GM12878 (cell line): ENCODE results near the gene KLF6. TPM values are rescaled to one million over a fixed set of nuclear protein-coding genes. Genes with fewer than 3 reads are reported as not detected.

Source experiments
- CEBPZ ChIP-seq: fragments of 150-350 bp; IDR thresholded peaks from 2 replicates; pipeline ENCODE4 v1.6.1; 2016; ENCODE audit warnings: low read depth, low read length
- CUX1 ChIP-seq: IDR thresholded peaks from 2 replicates; pipeline ENCODE4 v1.6.1; 2012; ENCODE audit warnings: improper control_type of control experiment, low read depth, low read length; ENCODE audit not compliant: insufficient replicate concordance
- DPF2 ChIP-seq: fragments of 450-650 bp; IDR thresholded peaks from 2 replicates; pipeline ENCODE4 v1.6.1; 2017; ENCODE audit warnings: mild to moderate bottlenecking
- HDGF ChIP-seq: fragments of 450-650 bp; IDR thresholded peaks from 2 replicates; pipeline ENCODE4 v1.6.1; 2016; ENCODE audit warnings: antibody characterized with exemption
- RELB ChIP-seq: fragments of 450-650 bp; IDR thresholded peaks from 2 replicates; pipeline ENCODE4 v1.6.1; 2017; ENCODE audit warnings: low read depth, mild to moderate bottlenecking, moderate library complexity
- YBX1 ChIP-seq: fragments of 450-650 bp; IDR thresholded peaks from 2 replicates; pipeline ENCODE4 v1.6.1; 2016; ENCODE audit warnings: antibody characterized with exemption
- polyA plus RNA-seq, 11 experiments: library from polyadenylated mRNA; depleted of rRNA in 4 of 11; unstranded in 6 of 11; stranded (reverse) in 5 of 11; fragments of >200 nt; fragmentation: Nextera tagmentation in 4 of 11; fragmentation: Illumina TruSeq in 1 of 11; extraction: Ambion mirVana in 4 of 11; extraction: Trizol in 1 of 11; gene quantifications; 1 replicate in 1 of 11; 2 replicates in 10 of 11; pipeline versions ENCODE4 v1.2.1 to v1.2.3, GENCODE V29; 2011 to 2016; ENCODE audit warnings: inconsistent platforms in 2 of 11, missing spikeins in 2 of 11, low read depth in 1 of 11
- total RNA-seq, 4 experiments: library from RNA; depleted of rRNA in 3 of 4; stranded (reverse); fragments of >200 nt in 3 of 4; fragmentation: Illumina TruSeq in 1 of 4; extraction: Trizol in 1 of 4; gene quantifications; 2 replicates each; pipeline versions ENCODE4 v1.2.1 to v1.2.3, GENCODE V29; 2013 to 2021
- TF ChIP-seq, protein P1 (sequence below): fragments of 450-650 bp; IDR thresholded peaks from 2 replicates; pipeline ENCODE4 v1.6.1; 2017; ENCODE audit warnings: mild to moderate bottlenecking
- TF ChIP-seq, protein P2 (sequence below): fragments of 450-650 bp; IDR thresholded peaks from 2 replicates; pipeline ENCODE4 v1.6.1; 2017; ENCODE audit warnings: mild to moderate bottlenecking, moderate library complexity

The KLF6 gene
- total and polyA plus RNA-seq, 10 of the 15 experiments (the other 5 are each of a cell fraction or from before 2014, with no cell fraction given), result 7.4 to 54.1 (median 23.5) TPM

- TF ChIP-seq YBX1, result no peak
- no peak for TF ChIP-seq HDGF
- TF ChIP-seq DPF2, result peak; percentile 68; the same call in 1 of the 2 replicates
- TF ChIP-seq, protein P1, sequence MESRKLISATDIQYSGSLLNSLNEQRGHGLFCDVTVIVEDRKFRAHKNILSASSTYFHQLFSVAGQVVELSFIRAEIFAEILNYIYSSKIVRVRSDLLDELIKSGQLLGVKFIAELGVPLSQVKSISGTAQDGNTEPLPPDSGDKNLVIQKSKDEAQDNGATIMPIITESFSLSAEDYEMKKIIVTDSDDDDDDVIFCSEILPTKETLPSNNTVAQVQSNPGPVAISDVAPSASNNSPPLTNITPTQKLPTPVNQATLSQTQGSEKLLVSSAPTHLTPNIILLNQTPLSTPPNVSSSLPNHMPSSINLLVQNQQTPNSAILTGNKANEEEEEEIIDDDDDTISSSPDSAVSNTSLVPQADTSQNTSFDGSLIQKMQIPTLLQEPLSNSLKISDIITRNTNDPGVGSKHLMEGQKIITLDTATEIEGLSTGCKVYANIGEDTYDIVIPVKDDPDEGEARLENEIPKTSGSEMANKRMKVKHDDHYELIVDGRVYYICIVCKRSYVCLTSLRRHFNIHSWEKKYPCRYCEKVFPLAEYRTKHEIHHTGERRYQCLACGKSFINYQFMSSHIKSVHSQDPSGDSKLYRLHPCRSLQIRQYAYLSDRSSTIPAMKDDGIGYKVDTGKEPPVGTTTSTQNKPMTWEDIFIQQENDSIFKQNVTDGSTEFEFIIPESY, result no peak
- TF ChIP-seq, protein P2, sequence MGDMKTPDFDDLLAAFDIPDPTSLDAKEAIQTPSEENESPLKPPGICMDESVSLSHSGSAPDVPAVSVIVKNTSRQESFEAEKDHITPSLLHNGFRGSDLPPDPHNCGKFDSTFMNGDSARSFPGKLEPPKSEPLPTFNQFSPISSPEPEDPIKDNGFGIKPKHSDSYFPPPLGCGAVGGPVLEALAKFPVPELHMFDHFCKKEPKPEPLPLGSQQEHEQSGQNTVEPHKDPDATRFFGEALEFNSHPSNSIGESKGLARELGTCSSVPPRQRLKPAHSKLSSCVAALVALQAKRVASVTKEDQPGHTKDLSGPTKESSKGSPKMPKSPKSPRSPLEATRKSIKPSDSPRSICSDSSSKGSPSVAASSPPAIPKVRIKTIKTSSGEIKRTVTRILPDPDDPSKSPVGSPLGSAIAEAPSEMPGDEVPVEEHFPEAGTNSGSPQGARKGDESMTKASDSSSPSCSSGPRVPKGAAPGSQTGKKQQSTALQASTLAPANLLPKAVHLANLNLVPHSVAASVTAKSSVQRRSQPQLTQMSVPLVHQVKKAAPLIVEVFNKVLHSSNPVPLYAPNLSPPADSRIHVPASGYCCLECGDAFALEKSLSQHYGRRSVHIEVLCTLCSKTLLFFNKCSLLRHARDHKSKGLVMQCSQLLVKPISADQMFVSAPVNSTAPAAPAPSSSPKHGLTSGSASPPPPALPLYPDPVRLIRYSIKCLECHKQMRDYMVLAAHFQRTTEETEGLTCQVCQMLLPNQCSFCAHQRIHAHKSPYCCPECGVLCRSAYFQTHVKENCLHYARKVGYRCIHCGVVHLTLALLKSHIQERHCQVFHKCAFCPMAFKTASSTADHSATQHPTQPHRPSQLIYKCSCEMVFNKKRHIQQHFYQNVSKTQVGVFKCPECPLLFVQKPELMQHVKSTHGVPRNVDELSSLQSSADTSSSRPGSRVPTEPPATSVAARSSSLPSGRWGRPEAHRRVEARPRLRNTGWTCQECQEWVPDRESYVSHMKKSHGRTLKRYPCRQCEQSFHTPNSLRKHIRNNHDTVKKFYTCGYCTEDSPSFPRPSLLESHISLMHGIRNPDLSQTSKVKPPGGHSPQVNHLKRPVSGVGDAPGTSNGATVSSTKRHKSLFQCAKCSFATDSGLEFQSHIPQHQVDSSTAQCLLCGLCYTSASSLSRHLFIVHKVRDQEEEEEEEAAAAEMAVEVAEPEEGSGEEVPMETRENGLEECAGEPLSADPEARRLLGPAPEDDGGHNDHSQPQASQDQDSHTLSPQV, result 0 out of 2 replicates have a peak, but pooled peaks have one; percentile 70
- no peak for TF ChIP-seq CEBPZ
- no peak for TF ChIP-seq CUX1
- TF ChIP-seq RELB, result peak; percentile 54
Measured at GRCh38 chr10:3781468-3782145, 3.4 kb downstream of the KLF6 start (continued).
